Lung (tissue), 12 donors: ENCODE results near the gene GAMT. TPM values are rescaled to one million over a fixed set of nuclear protein-coding genes. Genes with fewer than 3 reads are reported as not detected.

Experiments used
- ATAC-seq: fragments of 200-7000 bp; cut with Tn5 transposase; one replicate; pipeline ENCODE4 v1.9.1; 2020; ENCODE audit warnings: moderate number of reproducible peaks; ENCODE audit not compliant: insufficient read depth, low FRiP score
- DNase-seq, 3 donors: peaks; one replicate each; pipeline ENCODE4 v3.0.0-alpha.2; 2013 to 2017
- H3K27ac ChIP-seq, 2 donors: one replicate each; pipeline ENCODE4 v1.5.1; 2013; ENCODE audit warnings: mild to moderate bottlenecking in 2 of 2, moderate library complexity in 2 of 2, control low read depth in 1 of 2, inconsistent platforms in 1 of 2, low read depth in 1 of 2, low read length in 1 of 2
- H3K27me3 ChIP-seq, 3 donors: one replicate each; pipeline ENCODE4 v1.5.1; 2013; ENCODE audit warnings: low read length in 2 of 3; ENCODE audit not compliant: control insufficient read depth in 3 of 3, insufficient read depth in 3 of 3
- H3K36me3 ChIP-seq, 4 donors: one replicate each; pipeline ENCODE4 v1.5.1; 2013; ENCODE audit warnings: low read length in 4 of 4, mild to moderate bottlenecking in 1 of 4, moderate library complexity in 1 of 4; ENCODE audit not compliant: control insufficient read depth in 4 of 4, insufficient read depth in 4 of 4
- H3K4me1 ChIP-seq, 5 donors: one replicate each; pipeline ENCODE4 v1.5.1; 2013; ENCODE audit warnings: low read length in 5 of 5, mild to moderate bottlenecking in 2 of 5, moderate library complexity in 1 of 5; ENCODE audit not compliant: control insufficient read depth in 5 of 5, insufficient read depth in 5 of 5
- H3K4me3 ChIP-seq: one replicate; pipeline ENCODE4 v1.5.1; 2013; ENCODE audit warnings: mild to moderate bottlenecking, control low read depth, moderate library complexity
- H3K9ac ChIP-seq, 2 donors: one replicate each; pipeline ENCODE4 v1.5.1; 2013; ENCODE audit warnings: low read length in 2 of 2, control low read depth in 1 of 2; ENCODE audit not compliant: insufficient read depth in 1 of 2
- H3K9me3 ChIP-seq, 4 donors: one replicate each; pipeline ENCODE4 v1.5.1; 2013; ENCODE audit warnings: low read length in 3 of 4, mild to moderate bottlenecking in 1 of 4, moderate library complexity in 1 of 4; ENCODE audit not compliant: control insufficient read depth in 4 of 4, insufficient read depth in 3 of 4
- CTCF ChIP-seq: IDR thresholded peaks from 2 replicates; pipeline ENCODE4 v1.5.1; 2012; ENCODE audit warnings: mild to moderate bottlenecking; ENCODE audit errors: control extremely low read depth, extremely low read depth
- WGBS, 2 donors: extraction: QIAGEN DNeasy Blood & Tissue Kit; methylation state at CpG; one replicate each; pipeline ENCODE4 v1.1.7; 2013; 5-methylcytosine and 5-hydroxymethylcytosine counted together
- polyA plus RNA-seq, 2 donors: library from polyadenylated mRNA; stranded (reverse); fragments of 200-250 nt; gene quantifications; one replicate each; pipeline ENCODE4 v1.2.1, GENCODE V29; 2013
- total RNA-seq, 2 donors: library from RNA; depleted of rRNA in 1 of 2; stranded (reverse); fragments of >200 nt in 1 of 2; gene quantifications; one replicate each; pipeline ENCODE4 v1.2.1, GENCODE V29; 2014 to 2021
- donor health status: control.
- donor health status: control.
- donor health status: Bipolar disorder and iron deficiency.
- donor health status: healthy.
- donor health status: DM: yes; HTN: yes; CAD: no.

Gene GAMT
- total and polyA plus RNA-seq, 4 donors = 2.9 to 8.6 (median 7.3) TPM

- H3K27me3 ChIP-seq = peaks cover 0 to 5% (median 0%) of the 10 kb centered on the region in 3 donors
- H3K4me3 ChIP-seq = no peak overlapping the region
- no peak for ATAC-seq
- no peaks in the 10 kb centered on the region for H3K9me3 ChIP-seq
- peaks cover 0 to 29% (median 5%) of the 10 kb centered on the region in 4 donors for H3K36me3 ChIP-seq
- DNase-seq = no peak
- H3K27ac ChIP-seq = no peak overlapping the region
- H3K4me1 ChIP-seq = peaks cover 0 to 12% (median 0%) of the 10 kb centered on the region in 5 donors
- no peak for TF ChIP-seq CTCF
- no peak overlapping the region for H3K9ac ChIP-seq
- 69 to 76% methylated on average over 37 to 42 of the region's 42 CpGs for WGBS, 2 donors
These were observed 4.3 kb downstream of the GAMT start for GRCh38 chr19:1396768-1397679.

- Histone ChIP-seq H3K4me1 (peaks cover 0 to 9% (median 0%) of the 10 kb centered on the region in 5 donors), H3K4me3 (no peak overlapping the region), H3K9me3 (no peaks in the 10 kb centered on the region), H3K36me3 (peaks cover 0 to 30% (median 6%) of the 10 kb centered on the region in 4 donors), H3K27me3 (peaks cover 0 to 5% (median 0%) of the 10 kb centered on the region in 3 donors), H3K9ac (no peak overlapping the region), H3K27ac (no peak overlapping the region)
- DNase-seq (no peak), ATAC-seq (no peak)
- 54% methylated on average over 24 to 25 of the region's 25 CpGs for WGBS, 2 donors
- no peak for TF ChIP-seq CTCF
These were observed 5.1 kb downstream of the GAMT start for GRCh38 chr19:1396019-1396767.

GRCh38 chr19:1395194-1396018, 5.9 kb downstream of the GAMT start:
- Histone ChIP-seq H3K27me3 (peaks cover 0 to 5% (median 0%) of the 10 kb centered on the region in 3 donors), H3K9ac (no peak overlapping the region), H3K27ac (no peak overlapping the region), H3K9me3 (no peaks in the 10 kb centered on the region), H3K36me3 (peaks cover 0 to 37% (median 7%) of the 10 kb centered on the region in 4 donors), H3K4me1 (peaks cover 0 to 5% (median 0%) of the 10 kb centered on the region in 5 donors), H3K4me3 (no peak overlapping the region)
- TF ChIP-seq CTCF = no peak
- ATAC-seq = no peak
- WGBS, 2 donors = 88 to 91% methylated on average over 52 of the region's 52 CpGs
- DNase-seq = no peak
